Neural progenitor cell (in vitro differentiated cells): ENCODE measurements around the gene HOXB9. TPM values are rescaled to one million over a fixed set of nuclear protein-coding genes. Genes with fewer than 3 reads are reported as not detected.

Experiments used
- DNase-seq: peaks from one replicate; pipeline ENCODE4 v3.0.0-alpha.2; 2016; ENCODE audit warnings: low spot score
- H2AFZ ChIP-seq: fragments of 200-600 bp; sonication (generic); replicated peaks from 2 replicates; pipeline ENCODE4 v1.6.1; 2016; ENCODE audit warnings: antibody characterized with exemption
- H3F3A ChIP-seq: fragments of 200-600 bp; sonication (generic); 2 replicates; pipeline ENCODE4 v1.6.1; 2016; ENCODE audit warnings: antibody characterized with exemption, low read depth
- H3K27ac ChIP-seq: fragments of 200-600 bp; sonication (generic); 2 replicates; pipeline ENCODE4 v1.5.1; 2016; ENCODE audit warnings: mild to moderate bottlenecking
- H3K27me3 ChIP-seq: fragments of 200-600 bp; sonication (generic); 2 replicates; pipeline ENCODE4 v1.6.1; 2016; ENCODE audit warnings: mild to moderate bottlenecking, moderate library complexity
- H3K36me3 ChIP-seq: fragments of 200-600 bp; sonication (generic); 2 replicates; pipeline ENCODE4 v1.5.1; 2016
- H3K4me1 ChIP-seq: fragments of 200-600 bp; sonication (generic); 2 replicates; pipeline ENCODE4 v1.6.1; 2016; ENCODE audit warnings: mixed run types
- H3K4me2 ChIP-seq: fragments of 200-600 bp; sonication (generic); 2 replicates; pipeline ENCODE4 v1.6.1; 2016
- H3K4me3 ChIP-seq: fragments of 200-600 bp; sonication (generic); 2 replicates; pipeline ENCODE4 v1.5.1; 2016
- H3K79me2 ChIP-seq: fragments of 200-600 bp; sonication (generic); 2 replicates; pipeline ENCODE4 v1.6.1; 2016; ENCODE audit warnings: low read depth
- H3K9ac ChIP-seq: fragments of 200-600 bp; sonication (generic); 2 replicates; pipeline ENCODE4 v1.6.1; 2016
- H3K9me3 ChIP-seq: fragments of 200-600 bp; sonication (generic); 2 replicates; pipeline ENCODE4 v1.5.1; 2016; ENCODE audit warnings: low read depth
- H4K20me1 ChIP-seq: fragments of 200-600 bp; sonication (generic); 2 replicates; pipeline ENCODE4 v1.6.1; 2016; ENCODE audit warnings: low read depth
- H3K27ac Mint-ChIP-seq: 3 replicates; pipeline ENCODE4 v1.8.0; 2021; ENCODE audit warnings: mixed read lengths
- H3K27me3 Mint-ChIP-seq: 2 replicates; pipeline ENCODE4 v1.8.0; 2022; ENCODE audit warnings: low read depth, mild to moderate bottlenecking, inconsistent platforms, moderate library complexity, mixed read lengths; ENCODE audit not compliant: insufficient read depth
- H3K36me3 Mint-ChIP-seq: 3 replicates; pipeline ENCODE4 v1.8.0; 2021; ENCODE audit warnings: mixed read lengths
- H3K4me1 Mint-ChIP-seq: 3 replicates; pipeline ENCODE4 v1.8.0; 2021; ENCODE audit warnings: mixed read lengths
- H3K4me3 Mint-ChIP-seq: 3 replicates; pipeline ENCODE4 v1.8.0; 2021; ENCODE audit warnings: mild to moderate bottlenecking, moderate library complexity, mixed read lengths
- H3K9me3 Mint-ChIP-seq: 3 replicates; pipeline ENCODE4 v1.8.0; 2020; ENCODE audit warnings: mixed read lengths
- CTCF ChIP-seq: fragments of 200-600 bp; sonication (generic); IDR thresholded peaks from 2 replicates; pipeline ENCODE4 v1.5.1; 2017; ENCODE audit warnings: antibody characterized with exemption, mild to moderate bottlenecking
- EZH2 ChIP-seq: fragments of 200-600 bp; sonication (generic); IDR thresholded peaks from 2 replicates; pipeline ENCODE4 v1.6.1; 2017; ENCODE audit warnings: antibody characterized with exemption, mild to moderate bottlenecking, moderate library complexity
- EZH2phosphoT487 ChIP-seq: fragments of 200-600 bp; sonication (generic); IDR thresholded peaks from 2 replicates; pipeline ENCODE4 v1.6.1; 2017; ENCODE audit warnings: antibody characterized with exemption
- total RNA-seq: library from RNA; depleted of rRNA; stranded (reverse); fragments of >200 nt; gene quantifications from 2 replicates; pipeline ENCODE4 v1.2.3, GENCODE V29; 2015; ENCODE audit warnings: low replicate concordance

The HOXB9 gene
- total RNA-seq, 1 donor from 2014 or later, result not detected

- H3K27me3 Mint-ChIP-seq, result peaks cover 88% of the 10 kb centered on the region
- no peak for DNase-seq
- no peak overlapping the region for H3K4me3 ChIP-seq
- TF ChIP-seq EZH2phosphoT487 (no peak), CTCF (no peak)
- no peak overlapping the region for H3K4me3 Mint-ChIP-seq
- peaks cover 13% of the 10 kb centered on the region for H3K9me3 Mint-ChIP-seq
- peaks cover 9% of the 10 kb centered on the region for H3K4me1 ChIP-seq
- no peaks in the 10 kb centered on the region for H3K9me3 ChIP-seq
- H2AFZ ChIP-seq, result no peak overlapping the region
- no peak overlapping the region for H3K4me2 ChIP-seq
- H3K36me3 ChIP-seq, result no peaks in the 10 kb centered on the region
- no peaks in the 10 kb centered on the region for H3K79me2 ChIP-seq
- peaks cover 100% of the 10 kb centered on the region for H3K27me3 ChIP-seq
- H4K20me1 ChIP-seq, result peaks cover 99% of the 10 kb centered on the region
- H3K27ac Mint-ChIP-seq, result no peak overlapping the region
- no peak overlapping the region for H3K27ac ChIP-seq
- no peaks in the 10 kb centered on the region for H3K36me3 Mint-ChIP-seq
- no peak overlapping the region for H3K9ac ChIP-seq
- peaks cover 4% of the 10 kb centered on the region for H3F3A ChIP-seq
- peaks cover 6% of the 10 kb centered on the region for H3K4me1 Mint-ChIP-seq
These were observed 2.0 kb downstream of the HOXB9 start for GRCh38 chr17:48624118-48624517.

- H3K27ac Mint-ChIP-seq, result no peak overlapping the region
These were observed 2.6 kb downstream of the HOXB9 start for GRCh38 chr17:48623583-48623982.

GRCh38 chr17:48622857-48623256, 3.3 kb downstream of the HOXB9 start:
- no peak for DNase-seq
- no peaks in the 10 kb centered on the region for H3K36me3 ChIP-seq
- no peak for TF ChIP-seq EZH2phosphoT487
- TF ChIP-seq CTCF, result no peak
- no peak for TF ChIP-seq EZH2
- no peaks in the 10 kb centered on the region for H3K9me3 ChIP-seq
- H3F3A ChIP-seq, result peaks cover 4% of the 10 kb centered on the region
- Mint-ChIP-seq H3K36me3 (no peaks in the 10 kb centered on the region), H3K4me1 (peaks cover 6% of the 10 kb centered on the region), H3K9me3 (peaks cover 16% of the 10 kb centered on the region), H3K4me3 (no peak overlapping the region), H3K27me3 (peaks cover 87% of the 10 kb centered on the region), H3K27ac (no peak overlapping the region)
- H3K4me2 ChIP-seq, result no peak overlapping the region
- H3K4me3 ChIP-seq, result no peak overlapping the region
- no peak overlapping the region for H3K9ac ChIP-seq
- H3K4me1 ChIP-seq, result peaks cover 9% of the 10 kb centered on the region
- H3K27ac ChIP-seq, result no peak overlapping the region
- H3K79me2 ChIP-seq, result no peaks in the 10 kb centered on the region
- H4K20me1 ChIP-seq, result peaks cover 98% of the 10 kb centered on the region
- peaks cover 100% of the 10 kb centered on the region for H3K27me3 ChIP-seq
- H2AFZ ChIP-seq, result no peak overlapping the region

More at GRCh38 chr17:48623583-48623982, 2.6 kb downstream of the HOXB9 start:
- no peaks in the 10 kb centered on the region for H3K36me3 Mint-ChIP-seq
- no peak for DNase-seq
- Histone ChIP-seq H2AFZ (no peak overlapping the region), H3K4me2 (no peak overlapping the region), H3K36me3 (no peaks in the 10 kb centered on the region), H3K4me1 (peaks cover 9% of the 10 kb centered on the region), H3K27ac (no peak overlapping the region), H3F3A (peaks cover 4% of the 10 kb centered on the region), H3K9me3 (no peaks in the 10 kb centered on the region), H4K20me1 (peaks cover 99% of the 10 kb centered on the region), H3K79me2 (no peaks in the 10 kb centered on the region), H3K27me3 (peaks cover 100% of the 10 kb centered on the region), H3K4me3 (no peak overlapping the region), H3K9ac (no peak overlapping the region)
- H3K4me3 Mint-ChIP-seq, result no peak overlapping the region
- peaks cover 13% of the 10 kb centered on the region for H3K9me3 Mint-ChIP-seq
- H3K27me3 Mint-ChIP-seq, result peaks cover 88% of the 10 kb centered on the region
- TF ChIP-seq EZH2, result no peak
- no peak for TF ChIP-seq EZH2phosphoT487
- TF ChIP-seq CTCF, result no peak
- peaks cover 6% of the 10 kb centered on the region for H3K4me1 Mint-ChIP-seq
